GM18861 (cell line): ENCODE measurements around the gene LEKR1.

Source experiments
- ATAC-seq: cut with Tn5 transposase; IDR thresholded peaks from one replicate; pipeline ENCODE4 v1.9.1; 2021; ENCODE audit not compliant: unreplicated experiment

The LEKR1 gene

GRCh38 chr3:157094751-157095480 lies 268.8 kb downstream of the LEKR1 start:
- ATAC-seq: no peak
